HG02678 (cell line): ENCODE results near the gene ABCA4.

Source experiments
- ATAC-seq: cut with Tn5 transposase; IDR thresholded peaks from one replicate; pipeline ENCODE4 v1.9.1; 2021; ENCODE audit warnings: mild to moderate bottlenecking, moderate library complexity; ENCODE audit not compliant: unreplicated experiment

Gene ABCA4

DNA sequence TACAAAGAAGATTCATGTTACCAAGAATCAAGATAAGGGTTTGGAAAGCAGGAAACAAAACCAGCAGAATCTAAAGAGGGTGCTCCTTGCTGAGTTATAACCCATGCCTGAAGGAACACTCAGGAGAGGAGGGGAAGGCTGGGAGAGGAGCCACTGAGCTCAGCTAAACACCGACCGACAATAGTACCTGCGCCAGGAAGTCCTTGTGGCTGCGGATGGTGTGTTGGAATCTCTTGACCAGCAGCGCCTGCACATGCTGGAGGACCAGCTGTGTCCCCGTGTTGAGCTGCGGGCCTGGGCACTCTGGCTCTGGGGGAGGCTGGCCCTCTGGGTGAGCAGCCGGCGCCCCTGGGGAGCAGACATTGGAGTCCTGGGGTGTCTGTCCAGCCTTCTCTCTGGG lies 89.4 kb downstream of the ABCA4 start:
- no peak for ATAC-seq

DNA sequence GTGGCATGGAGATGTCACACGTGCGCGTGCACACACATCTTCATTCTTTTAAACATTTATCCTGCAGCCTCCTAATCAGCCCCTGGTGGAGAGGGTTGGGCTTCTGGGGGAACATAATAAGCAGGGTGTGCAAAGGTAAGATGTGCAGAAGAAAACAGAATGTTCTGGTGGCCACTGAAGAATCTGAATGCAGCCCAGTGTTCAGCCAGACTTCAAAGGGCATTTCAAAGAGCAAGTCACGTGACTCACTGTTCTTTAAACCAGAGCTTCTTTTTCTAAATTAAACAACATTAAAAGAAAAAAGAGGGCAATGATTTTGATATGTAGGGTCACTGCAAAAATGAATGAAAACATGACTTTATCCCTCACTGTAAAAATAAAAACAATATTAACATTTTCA lies 89.8 kb downstream of the ABCA4 start:
- no peak for ATAC-seq

DNA sequence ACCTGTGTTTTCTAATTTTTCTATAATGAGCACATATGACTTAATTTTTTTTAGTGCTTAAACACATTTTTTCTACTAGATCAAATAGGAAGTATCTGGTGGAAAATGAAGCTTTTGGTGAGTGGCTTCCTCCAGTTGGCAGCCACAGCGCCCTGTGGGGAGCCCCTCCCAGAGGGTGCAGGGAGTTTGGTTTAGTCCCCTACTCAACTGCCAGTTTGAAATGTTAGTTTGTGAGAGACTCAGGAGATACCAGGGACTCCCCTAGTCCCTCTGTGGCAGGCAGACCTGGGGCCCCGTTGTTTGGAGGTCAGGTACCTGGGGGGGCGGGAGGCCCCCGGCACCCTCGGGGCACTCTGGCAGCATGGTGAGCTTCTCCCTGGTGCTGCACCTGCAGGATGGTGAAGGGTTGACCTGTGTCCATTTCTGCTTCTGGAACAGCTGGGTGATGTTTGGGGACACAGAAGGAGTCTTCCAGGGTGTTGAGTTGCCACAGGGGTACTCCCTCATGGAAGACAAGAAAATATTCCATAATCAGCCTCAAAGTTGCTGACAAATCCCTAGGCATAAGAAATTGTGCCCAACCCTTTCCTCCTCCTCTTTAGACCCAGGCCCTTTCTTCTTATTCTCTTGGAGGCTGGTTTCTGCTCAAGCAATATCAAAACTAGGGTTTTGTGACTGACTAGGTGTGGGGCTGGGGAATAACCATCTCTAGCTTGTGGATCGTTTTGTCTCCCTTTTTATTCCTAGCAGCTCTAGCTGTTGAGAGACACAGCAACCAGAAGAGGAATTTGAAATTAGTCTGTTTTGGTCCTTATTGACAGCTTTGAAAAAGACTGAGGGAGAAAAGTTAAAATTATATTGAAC lies 91.6 kb downstream of the ABCA4 start:
- no peak for ATAC-seq

- ATAC-seq = no peak
These were observed 93.0 kb downstream of the ABCA4 start for GRCh38 chr1:94027721-94028515.

DNA sequence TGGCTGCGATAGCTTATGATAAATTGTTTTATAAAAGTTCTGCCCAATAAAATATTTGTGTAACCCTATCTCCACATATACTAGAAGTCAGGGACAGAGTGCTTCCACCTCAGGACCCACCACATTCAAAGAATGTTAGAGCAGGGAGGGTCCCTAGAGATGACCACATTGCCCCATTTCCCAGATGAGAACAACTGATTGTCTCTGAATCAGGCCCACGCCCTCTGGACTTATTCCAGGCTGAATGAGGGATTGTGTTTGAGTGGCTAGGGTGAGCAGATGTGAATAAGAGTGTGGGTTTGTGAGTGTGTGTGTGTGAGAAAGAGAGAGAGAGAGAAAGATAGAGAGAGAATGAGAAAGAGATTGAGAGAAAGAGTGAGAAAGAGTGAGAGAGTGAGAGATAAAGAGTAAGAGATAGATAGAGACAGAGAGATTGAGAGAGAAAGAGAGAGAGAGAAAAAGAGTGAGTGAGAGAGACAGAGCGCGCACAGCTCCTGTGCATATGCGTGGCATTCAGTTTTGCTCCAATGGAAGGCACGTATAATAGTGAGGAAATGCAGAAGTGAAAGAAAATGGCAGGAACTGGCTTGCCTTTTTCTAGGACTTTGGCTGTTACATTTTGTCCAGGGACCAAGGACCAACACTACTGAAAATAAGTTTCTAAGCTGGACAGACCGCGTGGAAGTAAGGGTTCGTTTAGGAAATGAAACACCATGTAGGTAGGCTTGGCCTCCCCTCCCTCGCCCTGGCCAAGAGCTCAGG lies 94.1 kb downstream of the ABCA4 start:
- ATAC-seq = no peak

DNA sequence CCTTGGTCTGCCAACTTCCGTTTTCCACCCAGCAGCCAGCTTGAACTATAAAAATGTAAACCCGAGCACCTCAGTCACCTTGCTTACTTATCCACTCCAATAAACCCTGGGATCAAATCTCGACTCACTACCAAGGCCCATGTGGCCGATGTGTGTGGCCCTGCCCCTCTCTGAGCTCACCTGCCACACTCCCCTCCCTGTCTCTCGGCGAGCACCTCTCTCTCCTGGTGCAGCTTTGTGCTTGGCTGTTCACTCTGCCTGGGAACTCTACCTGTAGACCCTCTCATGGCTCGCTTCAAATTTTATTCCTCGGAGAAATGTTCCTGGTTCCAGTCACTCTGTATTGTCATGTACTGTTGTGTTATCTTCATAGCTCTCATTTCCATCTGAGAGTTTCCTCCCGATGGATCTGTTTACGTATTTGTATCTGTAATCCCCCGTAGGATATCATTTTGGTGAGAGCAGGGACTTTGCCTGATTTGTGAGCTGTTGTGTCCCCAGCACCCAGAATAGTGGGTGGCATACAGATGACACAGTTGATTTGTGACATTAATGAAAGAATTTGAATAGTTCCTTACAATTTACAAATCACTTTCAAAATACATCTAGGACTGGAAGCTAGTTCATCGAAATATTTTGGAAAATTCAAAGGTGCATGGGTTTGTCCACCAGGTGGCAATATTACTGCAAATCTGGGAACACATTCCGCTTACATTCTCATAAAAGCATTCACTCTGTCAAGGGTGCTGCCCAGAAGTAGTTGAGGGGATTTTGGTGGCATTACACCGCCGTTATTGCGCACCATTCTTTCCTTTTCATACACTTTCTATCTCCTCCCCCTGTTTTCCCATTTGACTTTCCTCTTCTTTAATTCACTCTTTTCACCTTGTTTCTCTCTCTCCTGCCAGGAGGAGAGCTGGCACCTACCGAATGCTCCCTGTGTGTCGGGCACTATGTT lies 95.3 kb downstream of the ABCA4 start:
- ATAC-seq = no peak

DNA sequence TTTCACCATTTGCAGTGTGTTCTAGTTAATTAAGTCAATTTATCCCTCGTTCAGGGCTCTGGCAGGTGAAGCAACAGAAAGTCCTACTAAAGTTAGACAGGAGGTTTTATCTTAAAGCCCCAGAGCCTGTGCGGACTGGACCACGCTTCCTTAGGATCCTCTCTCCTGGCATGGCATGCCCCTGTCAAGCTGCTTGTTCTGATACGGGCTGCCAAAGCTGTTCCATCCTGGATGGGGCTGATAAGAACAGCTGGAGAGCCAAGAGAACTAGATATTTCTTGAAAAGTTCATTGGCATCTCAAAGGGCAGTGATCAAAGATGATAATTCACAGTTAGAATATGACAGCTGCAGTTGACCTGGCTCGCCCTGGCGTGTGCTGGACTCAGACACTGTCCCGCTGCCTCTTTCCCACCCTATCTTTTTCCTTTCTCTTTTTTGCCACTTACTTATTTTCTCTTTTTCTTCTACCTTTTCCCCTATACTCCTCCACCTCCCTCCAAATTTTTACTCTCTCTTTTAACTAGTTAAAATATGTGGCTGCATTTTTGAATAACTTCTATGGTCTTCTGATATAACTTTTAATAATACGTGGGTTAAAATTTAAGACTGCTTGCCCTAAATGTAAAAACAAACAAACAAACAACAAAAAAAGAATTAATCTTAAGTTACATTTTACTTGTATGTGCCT lies 96.7 kb downstream of the ABCA4 start:
- ATAC-seq = no peak

GRCh38 chr1:94022471-94023189 lies 98.3 kb downstream of the ABCA4 start:
- ATAC-seq = no peak

DNA sequence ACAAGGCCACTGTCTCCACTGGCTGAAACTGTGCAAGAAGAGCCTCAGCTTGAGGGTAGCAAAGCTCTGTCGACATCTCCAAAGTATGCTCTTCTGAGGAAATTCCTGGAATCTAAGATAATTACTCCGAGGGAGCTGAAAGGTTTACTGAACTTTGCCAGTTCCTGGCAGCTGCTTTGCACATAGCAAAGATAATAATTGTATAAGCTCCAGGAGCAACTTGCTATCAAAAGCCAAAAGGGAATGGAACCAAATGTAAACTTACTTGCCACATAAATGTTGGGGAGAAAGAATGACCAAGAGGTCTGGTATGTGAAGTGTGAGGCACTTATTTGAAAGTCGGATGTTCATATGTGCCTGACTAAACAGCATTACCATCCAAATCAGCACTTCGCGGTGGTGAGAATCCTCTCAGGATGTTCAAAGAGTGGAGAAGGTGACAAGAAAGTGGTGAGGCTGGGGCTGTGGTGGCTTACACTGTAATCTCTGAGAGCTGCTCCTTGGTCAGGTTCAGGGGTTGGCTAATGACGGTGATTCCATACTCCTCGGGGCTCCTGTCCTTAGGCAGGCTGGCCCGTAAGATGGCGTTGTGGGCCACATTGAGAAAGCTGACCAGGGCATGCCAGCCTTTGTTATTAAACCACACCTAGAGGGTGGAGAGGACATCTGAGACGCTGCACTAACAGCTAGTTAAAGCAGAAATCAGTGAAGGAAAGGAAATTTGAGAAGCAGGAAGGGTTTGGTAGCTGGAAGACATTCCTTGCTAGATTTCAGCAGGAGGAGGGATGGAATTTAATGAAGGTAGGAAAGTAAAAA lies 100.0 kb downstream of the ABCA4 start:
- ATAC-seq = no peak

GRCh38 chr1:94019327-94019726 lies 101.6 kb downstream of the ABCA4 start:
- ATAC-seq = no peak

DNA sequence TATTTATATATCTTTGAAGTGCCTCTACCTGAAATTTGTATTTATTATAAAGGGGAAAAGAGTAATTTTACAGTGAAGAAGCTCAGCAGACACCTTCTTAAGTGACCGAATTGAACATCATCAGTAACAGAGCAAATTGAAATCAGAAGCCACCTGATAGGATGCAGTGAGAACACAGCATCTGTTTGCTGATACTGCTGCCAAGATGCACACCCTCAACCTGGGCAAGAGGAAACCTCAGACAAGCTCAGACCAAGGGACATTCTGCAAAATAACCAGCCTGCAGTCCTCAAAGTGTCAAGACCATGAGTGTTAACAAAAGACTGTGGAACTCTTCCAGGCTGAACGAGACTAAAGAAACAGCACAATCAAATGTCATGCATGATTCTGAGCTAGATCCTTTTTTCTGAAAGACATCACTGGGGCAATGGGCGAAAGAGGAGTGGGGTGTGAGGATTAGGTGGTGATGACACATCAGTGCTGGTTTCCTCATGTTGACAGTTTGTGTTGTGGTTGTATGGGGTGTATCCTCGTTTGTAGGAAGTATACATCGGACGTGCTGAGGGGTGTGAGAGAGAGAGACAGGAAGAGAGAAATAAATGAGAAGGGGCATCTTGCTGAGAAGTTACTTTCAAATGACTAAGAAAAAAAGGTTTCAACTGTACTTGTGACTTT lies 103.7 kb downstream of the ABCA4 start:
- no peak for ATAC-seq

DNA sequence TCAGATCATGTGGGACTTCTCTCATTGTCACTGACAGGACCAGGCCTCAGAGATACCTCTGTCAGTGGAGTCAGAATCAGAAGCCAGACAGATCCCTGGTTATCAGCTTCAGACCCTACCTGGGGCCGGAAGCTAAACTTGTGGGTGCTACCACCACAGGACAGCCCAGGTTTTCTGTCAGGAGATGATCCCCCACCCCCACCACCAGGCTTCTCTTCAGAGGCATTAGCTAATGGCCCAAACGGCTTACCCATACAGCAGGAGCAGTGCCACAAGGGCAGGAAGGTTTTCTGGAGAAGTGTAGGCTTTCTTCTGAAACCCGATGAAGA lies 105.5 kb downstream of the ABCA4 start:
- ATAC-seq = no peak

DNA sequence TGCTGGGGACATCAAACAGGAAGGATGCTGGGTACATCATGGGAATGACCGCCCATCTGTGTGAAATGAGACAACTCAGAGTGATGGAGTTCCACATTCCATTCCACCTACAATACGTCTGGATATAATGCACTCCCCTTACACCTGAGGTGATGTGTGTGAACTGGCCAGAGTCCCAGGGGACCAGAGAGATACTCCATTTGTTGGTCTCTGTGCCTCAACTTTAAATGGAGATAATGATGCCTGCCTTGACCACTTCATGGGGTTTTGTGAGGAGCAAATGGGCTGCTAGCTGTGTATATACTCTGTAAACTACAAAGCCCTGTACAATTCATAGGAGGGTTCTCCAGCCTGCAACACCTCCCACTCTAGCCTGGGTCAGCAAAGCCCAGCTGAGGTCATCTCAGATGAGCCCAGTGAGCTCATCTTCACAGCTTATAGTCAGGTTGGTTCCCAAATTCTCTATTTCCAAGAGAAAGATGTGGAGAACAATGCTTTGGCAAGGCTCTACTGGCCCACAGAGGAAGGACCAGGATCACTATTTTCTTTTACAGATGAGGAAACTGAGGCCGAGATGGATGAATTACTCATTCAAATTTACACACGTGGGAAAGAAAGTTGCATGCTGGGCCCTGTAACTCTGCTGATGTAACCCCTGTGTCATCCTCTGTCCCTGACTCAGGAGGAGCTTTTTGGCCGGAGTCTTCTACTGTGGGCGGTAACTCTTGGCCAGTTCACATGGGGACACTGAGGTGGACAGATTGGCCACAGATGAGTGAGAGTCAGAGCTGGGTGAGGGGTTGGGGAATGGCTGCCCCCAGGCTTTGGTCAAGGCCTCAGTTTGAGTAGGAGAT lies 106.1 kb downstream of the ABCA4 start:
- ATAC-seq = no peak

- ATAC-seq = no peak
These were observed 106.9 kb downstream of the ABCA4 start for GRCh38 chr1:94014087-94014486.

GRCh38 chr1:94013367-94013878 lies 107.5 kb downstream of the ABCA4 start:
- ATAC-seq = no peak

GRCh38 chr1:94012708-94013366 lies 108.1 kb downstream of the ABCA4 start:
- ATAC-seq = no peak
